Caki2 (cell line): ENCODE measurements around the gene ING3. TPM values are rescaled to one million over a fixed set of nuclear protein-coding genes. Genes with fewer than 3 reads are reported as not detected.
"Not testable (repeated sequence)": the region's sequence is repeated elsewhere in the genome, so short reads cannot be mapped to it uniquely, and the experiment has no call there.

Experiments used
- DNase-seq: peaks from one replicate; pipeline ENCODE4 v3.0.0-alpha.2; 2015; ENCODE audit warnings: low read depth
- in situ Hi-C: cut with HindIII; loops from 2 replicates; pipeline ENCODE4 v1.10.0; 2016; ENCODE audit warnings: low sequenced_read_pairs, low pct_unique_long_range_greater_than_20kb, mixed read lengths
- total RNA-seq: library from RNA; depleted of rRNA; stranded (reverse); fragments of >200 nt; shearing (Covaris generic); gene quantifications from 2 replicates; pipeline ENCODE4 v1.2.3, GENCODE V29; 2014; ENCODE audit warnings: low replicate concordance

ING3 gene
- total RNA-seq, 1 experiment from 2014 or later, result 13.2 TPM

DNA sequence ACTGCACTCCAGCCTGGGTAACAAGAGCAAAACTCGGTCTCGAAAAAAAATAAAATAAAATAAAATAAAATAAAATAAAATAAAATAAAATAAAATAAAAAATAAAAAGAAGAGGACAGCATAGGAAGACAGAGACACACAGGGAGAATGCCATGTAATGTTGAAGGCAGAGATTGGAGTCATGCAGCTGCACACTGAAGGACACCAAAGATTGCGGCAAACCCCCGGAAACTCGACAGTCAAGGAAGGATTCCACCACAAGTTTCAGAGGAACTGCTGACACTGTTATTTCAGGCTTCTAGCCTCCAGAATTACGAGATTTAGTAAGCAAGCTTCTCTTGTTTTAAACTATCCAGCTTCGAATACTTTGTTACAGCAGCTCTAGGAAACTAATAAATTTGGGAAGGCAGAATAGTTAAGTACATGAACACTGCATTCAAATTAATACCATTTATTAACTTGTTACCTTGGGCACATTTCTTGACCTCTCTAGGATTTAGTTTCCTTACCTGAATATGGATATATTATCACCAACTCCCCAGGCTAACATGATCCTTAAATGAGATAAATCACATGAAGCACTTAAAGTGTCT is 47.4 kb downstream of the ING3 start:
- in situ Hi-C loops, result no loop called here
- no peak for DNase-seq

DNA sequence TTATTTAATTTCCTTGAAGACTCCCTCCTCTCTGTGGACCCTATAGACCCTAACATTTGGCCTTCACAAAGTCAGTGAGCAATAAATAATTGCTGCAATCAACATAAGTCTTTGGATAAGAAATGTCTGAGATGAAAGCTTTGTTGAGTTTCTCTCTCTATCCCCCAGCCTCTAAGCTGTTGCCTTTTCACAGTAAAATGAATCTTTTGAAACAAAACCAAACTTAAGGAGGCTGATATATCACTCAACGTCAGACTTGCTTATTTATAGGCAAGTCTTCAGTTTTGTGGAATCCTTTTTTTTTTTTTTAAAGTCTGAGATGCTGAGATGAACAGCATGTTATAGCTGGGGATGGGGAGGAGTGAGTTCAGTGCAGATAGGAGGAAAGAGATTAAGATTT is 47.9 kb downstream of the ING3 start:
- in situ Hi-C loops, result no loop called here
- DNase-seq, result no peak

DNA sequence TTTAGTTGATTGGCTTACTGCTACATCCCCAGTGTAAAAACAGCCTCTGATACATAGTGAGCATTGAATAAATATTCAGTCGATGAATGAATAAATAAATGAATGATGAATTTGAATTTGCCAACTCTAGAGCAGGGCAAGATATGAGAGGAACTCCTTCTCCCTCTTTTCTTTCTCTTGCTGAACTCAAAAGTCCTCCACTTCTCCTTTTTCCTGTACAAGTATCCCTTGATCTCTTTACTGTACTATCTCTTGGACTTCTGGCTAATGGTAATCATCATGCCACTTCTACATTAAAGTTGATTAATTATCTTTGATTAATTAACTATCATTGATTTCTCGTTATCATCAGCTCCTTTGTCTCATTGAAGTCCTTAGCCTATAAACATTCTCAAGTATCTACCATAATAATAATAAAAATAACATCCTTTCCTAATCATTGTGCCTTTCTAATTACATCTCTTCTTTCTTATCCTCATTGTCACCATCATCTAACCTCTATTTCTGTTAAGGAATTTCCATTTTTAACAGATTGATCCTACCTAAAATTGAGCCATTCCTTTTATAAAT is 48.5 kb downstream of the ING3 start:
- in situ Hi-C loops, result no loop called here
- DNase-seq, result no peak

DNA sequence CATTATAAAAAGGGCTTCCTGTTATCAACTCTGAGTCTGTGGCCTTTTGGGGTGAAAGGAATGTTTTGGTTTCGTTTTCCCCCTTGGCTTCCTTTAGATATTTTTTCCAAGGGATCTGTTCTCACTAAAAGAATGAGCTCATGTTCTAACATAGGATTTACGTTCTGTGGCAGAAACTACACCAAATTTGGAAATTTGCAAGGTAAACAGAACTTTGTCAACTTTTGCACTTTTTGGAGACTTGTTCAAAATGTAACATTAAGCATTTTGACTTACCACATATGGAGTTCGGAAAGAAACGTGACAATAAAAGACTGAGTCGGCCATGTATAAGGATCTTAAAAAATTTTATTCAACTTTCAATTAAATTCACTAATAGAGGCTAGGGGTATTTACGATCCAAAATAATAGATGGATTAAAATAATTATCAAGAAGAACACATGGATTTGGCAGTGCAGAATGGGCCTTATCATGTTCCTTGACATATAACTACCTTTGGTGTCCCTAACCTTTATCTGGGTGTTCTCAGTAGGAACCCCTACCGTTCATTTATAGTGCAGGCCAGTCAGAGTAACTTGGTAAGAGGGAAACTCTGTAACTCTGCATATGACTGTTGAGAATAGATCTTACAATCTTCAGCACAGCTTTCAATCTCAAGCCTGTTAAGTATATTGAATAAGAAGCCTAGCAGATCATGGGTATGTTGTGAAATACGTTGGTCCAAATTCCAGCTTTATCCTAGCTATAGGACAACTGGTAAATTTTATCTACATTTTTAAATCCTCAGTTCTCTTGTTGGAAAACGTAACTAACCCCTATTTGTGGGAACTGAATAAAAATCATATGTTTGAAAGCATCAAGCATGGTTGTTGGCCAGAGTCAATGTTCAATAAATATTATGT is 49.8 kb downstream of the ING3 start:
- DNase-seq, result no peak
- in situ Hi-C loops, result no loop called here

DNA sequence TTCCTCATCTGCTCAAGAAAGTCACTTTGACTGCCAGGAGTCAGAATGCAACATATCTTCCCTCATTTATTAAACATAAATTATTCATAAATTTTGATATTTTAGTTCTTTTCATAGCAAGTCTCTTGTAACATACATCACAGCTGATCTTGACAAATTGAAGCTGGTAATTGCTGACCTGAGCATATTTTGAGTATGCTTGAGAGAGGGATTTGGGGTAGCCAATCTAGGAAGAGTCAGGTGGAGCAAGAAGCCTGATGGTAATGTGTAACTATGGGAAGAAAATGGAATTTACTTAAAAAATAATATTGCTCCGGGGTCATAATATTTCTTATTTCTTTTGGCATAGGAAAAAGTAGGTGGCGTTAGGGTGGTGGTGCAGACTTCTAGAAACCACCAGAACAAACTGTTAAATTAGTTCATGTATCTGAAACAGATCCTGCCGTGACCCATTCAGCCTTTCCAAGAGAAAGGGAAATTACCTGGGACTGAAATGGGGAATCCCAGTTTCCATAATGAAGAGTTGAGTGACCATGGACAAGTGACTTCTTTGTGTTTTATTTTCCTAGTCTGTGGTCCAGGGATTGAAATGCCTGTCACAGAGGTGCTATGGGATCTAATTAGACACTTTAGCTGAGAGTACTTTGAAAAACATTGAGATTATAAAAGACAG is 50.8 kb downstream of the ING3 start:
- in situ Hi-C loops, result no loop called here
- no peak for DNase-seq

DNA sequence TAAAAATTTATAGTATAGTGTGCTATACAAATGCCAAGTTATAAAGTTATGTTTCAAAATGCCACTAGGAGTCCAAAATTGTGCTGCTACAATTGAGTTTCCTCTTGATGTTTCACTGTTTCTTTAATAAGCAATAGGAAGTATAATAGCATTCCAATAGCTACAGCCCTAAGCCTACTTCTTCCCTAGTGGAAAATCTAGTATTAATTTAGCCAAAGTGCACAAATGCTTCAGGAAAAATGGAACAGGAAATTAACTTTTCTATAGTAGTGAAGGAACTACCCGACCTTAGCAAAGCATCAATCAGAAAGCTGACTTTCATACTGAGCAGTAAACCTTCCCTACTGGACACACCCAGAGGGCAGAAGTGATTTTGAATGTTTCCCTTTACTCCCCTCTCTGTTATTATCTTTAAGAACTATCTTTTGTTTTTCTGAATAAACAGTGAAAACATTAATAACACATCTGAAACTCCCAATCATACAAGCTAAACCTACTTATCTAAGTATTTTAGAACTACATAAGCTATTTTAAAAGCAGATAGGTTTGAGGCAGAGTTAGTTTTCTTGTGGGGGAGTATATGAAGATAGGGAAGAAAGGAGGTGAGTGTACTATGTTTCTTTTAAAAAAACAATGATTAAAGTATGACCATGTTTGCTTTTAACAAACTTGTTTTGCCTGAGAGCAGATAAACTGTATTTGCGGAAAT is 51.6 kb downstream of the ING3 start:
- in situ Hi-C loops, result no loop called here

DNA sequence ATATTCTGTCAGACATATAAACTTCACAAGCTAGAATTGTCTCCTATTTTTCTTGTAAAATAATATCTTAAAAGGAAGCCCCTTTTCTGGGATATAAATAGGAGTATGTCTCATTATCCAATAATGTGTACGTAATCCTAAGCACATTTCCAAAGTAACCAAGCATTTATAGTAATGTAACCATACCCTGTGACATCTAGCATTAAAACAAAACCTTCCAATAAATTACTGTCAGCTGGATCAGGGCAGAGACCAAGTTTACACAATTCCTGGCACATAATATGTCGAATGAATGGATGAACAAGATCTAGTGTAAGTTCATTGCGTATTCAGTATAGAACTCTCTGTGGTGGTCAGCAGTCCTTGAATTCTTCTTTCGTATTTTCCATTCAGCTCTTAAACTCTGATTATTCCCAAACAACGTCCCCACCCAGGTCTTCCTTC is 52.2 kb downstream of the ING3 start:
- DNase-seq, result no peak
- in situ Hi-C loops, result no loop called here

More for the DNA sequence above, 51.6 kb downstream of the ING3 start:
- no peak for DNase-seq

DNA sequence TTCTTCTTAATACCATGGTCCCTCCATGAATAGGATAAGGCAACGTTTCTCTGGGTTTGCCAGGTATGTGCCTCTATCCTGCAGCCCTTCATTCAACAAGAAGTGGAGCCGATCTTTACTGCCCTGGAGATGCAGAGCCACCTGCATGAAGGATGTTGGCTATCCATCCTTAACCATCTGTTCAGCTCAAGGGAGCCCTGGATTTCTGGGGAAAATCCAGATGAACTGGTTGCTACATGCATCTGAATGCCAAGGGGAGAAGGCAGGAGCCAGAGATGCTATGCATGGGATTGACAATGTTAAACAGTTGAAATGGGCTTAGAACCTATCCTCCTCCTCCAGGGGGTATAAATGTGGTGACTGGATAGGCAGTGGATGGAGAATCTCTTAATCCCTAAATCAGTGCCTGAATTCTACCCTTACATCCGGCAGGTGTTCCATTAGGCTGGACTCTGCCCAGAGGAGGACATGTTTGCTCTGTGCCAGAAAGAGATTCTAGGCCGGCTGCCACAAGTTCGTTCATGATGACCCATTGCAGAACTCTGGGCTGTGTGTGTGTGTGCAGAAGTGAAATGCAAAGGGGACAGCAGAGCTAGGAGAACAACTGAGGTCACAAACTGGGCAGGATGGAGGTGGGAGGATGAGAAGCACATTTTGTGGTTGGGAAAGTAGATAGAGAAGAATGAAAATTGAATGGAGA is 53.6 kb downstream of the ING3 start:
- DNase-seq, result no peak
- in situ Hi-C loops, result no loop called here

DNA sequence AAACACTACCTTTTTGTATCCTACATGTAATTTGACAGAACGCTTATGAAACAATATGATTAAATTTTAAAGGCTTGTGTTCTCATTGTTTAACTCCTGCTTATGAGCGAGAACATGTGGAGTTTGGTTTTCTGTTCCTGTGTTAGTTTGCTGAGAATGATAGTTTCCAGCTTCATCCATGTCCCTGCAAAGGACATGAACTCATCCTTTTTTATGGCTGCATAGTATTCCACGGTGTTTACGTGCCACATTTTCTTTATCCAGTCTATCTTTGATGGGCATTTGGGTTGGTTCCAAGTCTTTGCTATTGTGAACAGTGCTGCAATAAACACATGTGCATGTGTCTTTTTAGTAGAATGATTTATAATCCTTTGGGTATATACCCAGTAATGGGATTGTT is 54.5 kb downstream of the ING3 start:
- in situ Hi-C loops, result not testable (repeated sequence)

DNA sequence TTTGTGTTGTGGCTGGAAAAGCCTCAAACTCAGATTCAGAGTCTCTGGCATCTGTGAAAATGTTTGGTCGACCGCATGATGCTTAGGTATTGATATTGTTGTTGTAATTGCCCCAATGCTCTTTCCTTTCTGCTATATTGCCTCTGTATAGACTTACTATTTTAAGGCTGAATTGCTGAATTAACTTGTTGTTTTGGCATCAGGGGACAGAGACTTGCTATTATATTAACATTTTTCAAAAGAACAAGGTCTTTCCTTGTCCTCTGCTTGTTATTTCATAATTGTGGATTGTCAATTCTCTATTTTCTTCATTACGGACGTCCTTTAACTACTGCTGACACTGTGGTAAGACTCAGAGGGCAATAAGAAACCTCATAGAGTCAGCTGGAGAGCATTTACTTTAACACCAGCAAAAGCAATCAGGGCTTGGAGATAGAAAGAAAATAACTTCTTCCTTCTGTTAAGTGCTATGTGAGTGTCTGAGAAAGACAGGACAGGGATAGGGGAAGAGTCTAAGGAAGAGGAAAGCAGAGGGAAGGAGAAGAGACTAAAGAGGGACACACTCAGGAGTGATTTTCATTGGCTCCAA is 55.5 kb downstream of the ING3 start:
- no peak for DNase-seq
- in situ Hi-C loops, result no loop called here

More for the DNA sequence above, 54.5 kb downstream of the ING3 start:
- not testable (repeated sequence) for DNase-seq

DNA sequence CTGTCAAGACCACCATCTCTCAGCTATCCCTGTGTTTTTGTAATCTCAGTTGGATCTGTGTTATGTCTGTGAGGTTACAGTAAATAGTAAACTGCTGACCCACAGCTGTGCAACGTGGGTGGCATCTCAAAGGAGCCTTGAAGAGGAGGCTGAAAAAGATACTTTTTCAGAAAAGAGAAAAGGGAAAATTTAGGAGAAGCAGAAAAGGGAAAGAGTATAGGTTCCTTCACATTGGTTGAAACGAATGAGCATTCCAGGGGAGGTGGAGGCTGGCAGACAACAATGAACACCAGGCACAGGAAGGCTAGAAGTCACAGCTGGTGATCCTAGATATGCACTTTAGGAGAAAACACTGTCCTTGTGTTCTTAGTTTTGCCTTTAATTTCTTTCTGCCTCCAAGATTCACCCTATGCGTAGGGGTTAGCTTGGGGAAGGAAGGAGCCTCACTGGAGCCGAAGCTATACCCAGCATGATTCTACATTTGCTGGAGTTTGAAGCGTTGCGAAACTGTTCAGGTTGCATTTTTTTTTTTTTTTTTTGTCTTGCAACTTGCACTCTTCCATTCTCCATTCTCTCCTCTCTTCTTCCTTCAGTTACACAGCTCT is 56.2 kb downstream of the ING3 start:
- in situ Hi-C loops, result no loop called here
- DNase-seq, result no peak

DNA sequence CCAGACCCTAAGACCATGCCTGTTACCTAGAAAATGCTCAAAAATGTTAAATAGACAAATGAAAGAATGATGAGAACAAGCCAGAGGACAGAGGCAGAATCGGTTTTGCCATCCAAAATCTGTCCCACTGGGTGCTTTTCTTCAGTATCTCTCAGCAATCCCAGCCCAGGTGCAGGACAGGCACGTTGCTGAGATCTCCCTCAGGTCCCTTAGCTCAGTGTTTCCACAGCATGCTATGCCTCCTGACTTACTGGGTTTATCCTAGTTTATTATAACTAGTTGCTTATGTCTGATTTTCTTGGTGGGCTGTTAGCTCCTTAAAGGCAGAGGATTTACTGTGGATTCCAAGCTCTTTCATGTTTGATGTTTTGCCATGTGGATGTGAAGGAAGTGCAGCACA is 58.2 kb downstream of the ING3 start:
- DNase-seq, result no peak
- in situ Hi-C loops, result no loop called here

DNA sequence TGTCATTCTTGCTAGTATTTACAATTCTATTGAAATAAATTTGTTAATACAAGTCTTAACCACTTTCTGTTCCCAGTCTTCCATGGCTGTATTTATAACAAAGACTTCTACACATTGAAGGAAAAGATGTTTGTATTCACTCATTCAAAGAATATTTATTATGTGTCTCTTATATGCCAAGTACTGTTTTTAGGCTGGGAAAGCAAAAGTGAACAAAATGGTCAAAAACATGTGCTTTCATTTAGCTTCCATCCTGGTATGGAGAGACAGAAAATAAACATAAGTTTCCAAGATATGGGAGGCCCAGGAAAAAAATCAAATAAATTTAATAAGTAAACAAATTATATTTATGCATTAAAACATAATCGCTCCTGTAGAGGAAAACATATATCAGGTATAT is 60.8 kb downstream of the ING3 start:
- DNase-seq, result no peak
- in situ Hi-C loops, result no loop called here

DNA sequence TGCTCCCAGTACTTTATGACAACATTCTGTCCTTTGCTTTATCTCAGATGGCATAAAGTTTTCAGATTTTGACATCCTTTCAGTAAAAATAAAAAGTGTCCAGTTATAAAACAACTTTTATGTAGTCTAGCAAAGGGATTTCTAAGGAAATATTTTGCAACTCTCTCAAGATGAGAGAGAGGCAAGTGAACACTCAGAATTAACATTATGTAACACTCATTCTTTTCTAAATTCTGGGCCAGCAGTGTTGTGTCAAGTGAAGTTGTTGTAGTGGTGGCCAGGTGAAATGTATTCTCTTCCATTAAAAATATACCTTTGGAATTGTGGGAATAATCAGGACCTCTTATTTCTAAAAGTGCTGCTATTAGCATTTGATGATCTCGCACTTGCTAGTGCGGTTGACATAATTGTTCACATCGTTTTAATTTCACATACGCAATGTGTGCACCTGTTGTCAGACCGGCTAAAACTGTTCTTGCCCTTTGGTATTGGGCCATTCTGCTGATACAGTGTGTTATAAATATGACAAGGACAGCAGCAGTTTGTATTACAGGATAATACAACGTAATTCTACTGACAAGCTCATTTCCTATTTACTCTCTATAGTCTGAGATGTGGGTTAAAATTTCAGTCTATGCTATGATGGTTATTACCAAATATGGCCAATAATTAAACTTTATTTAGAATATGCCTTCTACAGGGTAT is 61.7 kb downstream of the ING3 start:
- DNase-seq, result no peak
- in situ Hi-C loops, result no loop called here

DNA sequence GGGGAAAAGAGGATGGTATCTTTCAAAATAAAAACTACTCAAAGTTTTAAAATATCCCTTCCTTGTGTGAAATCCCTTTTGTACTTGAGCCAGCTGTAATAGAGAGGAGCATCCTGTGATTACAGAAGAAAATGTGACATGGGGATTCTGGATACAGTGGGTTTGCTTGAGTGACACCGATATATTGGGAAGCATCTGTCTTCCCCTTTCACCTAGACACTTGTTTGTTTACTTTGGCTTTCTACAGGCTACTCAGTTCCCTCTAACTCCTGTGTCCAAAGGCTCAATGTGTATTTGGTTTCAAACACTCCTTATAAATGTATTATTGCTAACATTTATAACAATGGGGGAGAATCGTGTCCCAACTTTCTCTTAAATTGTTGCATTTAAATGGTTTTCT is 62.3 kb downstream of the ING3 start:
- in situ Hi-C loops, result no loop called here
- DNase-seq, result no peak

DNA sequence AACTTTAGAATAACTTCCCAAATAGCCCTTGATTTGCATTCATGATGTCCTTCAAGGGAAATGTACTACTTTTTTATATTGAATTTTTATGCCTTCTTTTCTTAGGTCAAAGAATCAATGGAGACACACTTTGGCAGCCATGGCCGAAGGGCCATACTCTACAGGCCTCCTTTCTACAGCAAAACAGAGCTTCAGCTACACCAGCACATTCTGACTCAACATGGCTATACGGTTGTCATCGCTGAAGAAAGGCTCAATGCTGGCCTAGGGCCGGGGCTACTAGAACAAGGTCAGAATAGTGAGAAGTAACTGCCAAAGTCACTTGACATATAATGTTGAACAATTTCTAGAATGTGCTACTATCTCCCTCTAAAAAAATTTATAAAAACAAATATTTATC is 65.0 kb downstream of the ING3 start:
- DNase-seq, result no peak
- in situ Hi-C loops, result no loop called here

DNA sequence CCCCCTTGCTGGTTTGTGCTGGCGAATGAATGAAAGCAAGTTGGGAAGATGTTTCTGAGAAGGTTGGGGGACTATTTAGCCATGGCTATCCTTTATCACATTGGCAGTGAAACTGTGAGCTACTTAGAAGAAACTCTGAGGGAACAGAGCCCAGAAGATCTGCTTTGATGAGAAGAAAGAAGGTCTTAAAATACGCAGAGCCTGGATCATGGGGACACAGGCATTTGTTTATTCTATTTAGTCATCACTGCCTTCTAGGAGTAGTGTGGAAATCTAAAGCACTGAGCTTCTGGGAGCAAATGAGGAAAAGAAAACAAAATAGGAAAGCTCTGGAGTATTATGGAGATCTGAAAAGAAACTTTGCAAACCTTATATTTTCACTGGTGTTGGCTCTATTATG is 66.4 kb downstream of the ING3 start:
- in situ Hi-C loops, result no loop called here
- no peak for DNase-seq
